NB4 (cell line): ENCODE data around the gene ACVR1.
"Not testable (repeated sequence)": the region's sequence is repeated elsewhere in the genome, so short reads cannot be mapped to it uniquely, and the experiment has no call there.

Source experiments
- DNase-seq: peaks from one replicate; pipeline ENCODE4 v3.0.0; 2010; ENCODE audit warnings: low read depth
- H3K4me3 ChIP-seq: one replicate; pipeline ENCODE4 v1.5.1; 2011; ENCODE audit warnings: mild to moderate bottlenecking, low read depth, low read length, moderate library complexity
- MYC ChIP-seq: IDR thresholded peaks from 2 replicates; pipeline ENCODE4 v1.6.1; 2011; ENCODE audit warnings: low read depth, low read length
- POLR2A ChIP-seq: IDR thresholded peaks from 2 replicates; pipeline ENCODE4 v1.6.1; 2011; ENCODE audit warnings: mild to moderate bottlenecking; ENCODE audit not compliant: insufficient read length; ENCODE audit errors: extremely low read depth
- TF ChIP-seq, protein P1 (sequence below): IDR thresholded peaks from 2 replicates; pipeline ENCODE4 v1.6.1; 2011; ENCODE audit warnings: low read depth, low read length
- TF ChIP-seq, protein P2 (sequence below): IDR thresholded peaks from one replicate; pipeline ENCODE4 v1.5.1; 2012; ENCODE audit warnings: low read depth, low read length

The ACVR1 gene

DNA sequence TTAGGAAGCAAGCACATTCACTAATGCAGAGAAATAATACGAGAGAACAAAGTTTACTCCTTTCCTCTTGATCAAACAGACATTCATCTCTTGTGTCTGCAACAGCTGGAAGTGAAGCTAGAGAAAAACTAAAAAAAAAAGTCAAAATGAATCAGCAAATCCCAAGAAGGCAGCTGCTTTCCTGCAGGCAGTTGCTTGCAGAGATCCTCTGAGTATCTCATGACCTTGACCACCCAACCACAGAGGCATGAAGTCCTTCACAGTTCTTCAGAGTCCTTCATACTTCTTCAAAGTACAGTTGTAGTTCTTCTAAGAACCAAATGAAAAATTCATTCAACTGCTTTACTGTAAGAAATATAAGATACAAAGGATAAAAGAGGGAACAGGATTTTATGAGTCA lies 150.3 kb downstream of the ACVR1 start:
- no peak for DNase-seq
- H3K4me3 ChIP-seq = no peak overlapping the region
- TF ChIP-seq POLR2A = no peak
- TF ChIP-seq, protein P1, sequence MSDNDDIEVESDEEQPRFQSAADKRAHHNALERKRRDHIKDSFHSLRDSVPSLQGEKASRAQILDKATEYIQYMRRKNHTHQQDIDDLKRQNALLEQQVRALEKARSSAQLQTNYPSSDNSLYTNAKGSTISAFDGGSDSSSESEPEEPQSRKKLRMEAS = no peak

GRCh38 chr2:157722580-157723234 lies 153.4 kb downstream of the ACVR1 start:
- TF ChIP-seq, protein P2, sequence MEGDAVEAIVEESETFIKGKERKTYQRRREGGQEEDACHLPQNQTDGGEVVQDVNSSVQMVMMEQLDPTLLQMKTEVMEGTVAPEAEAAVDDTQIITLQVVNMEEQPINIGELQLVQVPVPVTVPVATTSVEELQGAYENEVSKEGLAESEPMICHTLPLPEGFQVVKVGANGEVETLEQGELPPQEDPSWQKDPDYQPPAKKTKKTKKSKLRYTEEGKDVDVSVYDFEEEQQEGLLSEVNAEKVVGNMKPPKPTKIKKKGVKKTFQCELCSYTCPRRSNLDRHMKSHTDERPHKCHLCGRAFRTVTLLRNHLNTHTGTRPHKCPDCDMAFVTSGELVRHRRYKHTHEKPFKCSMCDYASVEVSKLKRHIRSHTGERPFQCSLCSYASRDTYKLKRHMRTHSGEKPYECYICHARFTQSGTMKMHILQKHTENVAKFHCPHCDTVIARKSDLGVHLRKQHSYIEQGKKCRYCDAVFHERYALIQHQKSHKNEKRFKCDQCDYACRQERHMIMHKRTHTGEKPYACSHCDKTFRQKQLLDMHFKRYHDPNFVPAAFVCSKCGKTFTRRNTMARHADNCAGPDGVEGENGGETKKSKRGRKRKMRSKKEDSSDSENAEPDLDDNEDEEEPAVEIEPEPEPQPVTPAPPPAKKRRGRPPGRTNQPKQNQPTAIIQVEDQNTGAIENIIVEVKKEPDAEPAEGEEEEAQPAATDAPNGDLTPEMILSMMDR = no peak
- TF ChIP-seq POLR2A (no peak), MYC (no peak)
- TF ChIP-seq, protein P1 = no peak
- no peak for DNase-seq

GRCh38 chr2:157720504-157720903 lies 155.6 kb downstream of the ACVR1 start:
- DNase-seq = no peak
- TF ChIP-seq POLR2A (no peak), MYC (no peak)
- TF ChIP-seq, protein P1 = no peak
- TF ChIP-seq, protein P2 = no peak
- no peak overlapping the region for H3K4me3 ChIP-seq

More at GRCh38 chr2:157722580-157723234, 153.4 kb downstream of the ACVR1 start:
- no peak overlapping the region for H3K4me3 ChIP-seq

DNA sequence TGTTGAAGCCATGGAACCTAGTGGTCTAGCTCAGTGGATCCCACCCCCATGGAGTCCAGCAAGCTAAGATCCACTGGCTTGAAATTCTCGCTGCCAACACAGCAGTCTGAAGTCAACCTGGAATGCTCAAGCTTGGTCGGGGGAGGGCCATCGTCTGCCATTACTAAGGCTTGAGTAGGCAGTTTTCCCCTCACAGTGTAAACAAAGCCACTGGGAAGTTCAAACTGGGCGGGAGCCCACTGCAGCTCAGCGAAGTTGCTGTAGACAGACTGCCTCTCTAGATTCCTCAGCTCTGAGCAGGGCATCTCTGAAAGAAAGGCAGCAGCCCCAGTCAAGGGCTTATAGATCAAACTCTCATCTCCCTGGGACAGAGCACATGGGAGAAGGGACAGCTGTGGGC lies 171.5 kb downstream of the ACVR1 start:
- not testable (repeated sequence) for DNase-seq, H3K4me3 ChIP-seq

DNA sequence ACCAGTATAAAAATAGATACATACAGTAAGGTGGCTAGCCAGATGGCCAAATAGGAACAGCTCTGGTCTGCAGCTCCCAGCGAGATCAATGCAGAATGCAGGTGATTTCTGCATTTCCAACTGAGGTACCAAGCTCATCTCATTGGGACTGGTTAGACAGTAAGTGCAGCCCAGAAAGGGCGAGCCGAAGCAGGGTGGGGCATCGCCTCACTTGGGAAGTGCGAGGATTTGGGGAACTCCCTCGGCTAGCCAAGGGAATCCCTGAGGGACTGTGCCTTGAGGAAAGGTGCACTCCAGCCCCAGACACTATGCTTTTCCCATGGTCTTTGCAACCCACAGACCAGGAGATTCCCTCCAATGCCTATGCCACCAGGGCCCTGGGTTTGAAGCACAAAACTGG lies 172.0 kb downstream of the ACVR1 start:
- not testable (repeated sequence) for H3K4me3 ChIP-seq, DNase-seq

- TF ChIP-seq MYC (no peak), POLR2A (no peak)
- TF ChIP-seq, protein P1 = no peak
- TF ChIP-seq, protein P2 = no peak
- no peak overlapping the region for H3K4me3 ChIP-seq
These were observed 176.3 kb downstream of the ACVR1 start for GRCh38 chr2:157699806-157700205.

DNA sequence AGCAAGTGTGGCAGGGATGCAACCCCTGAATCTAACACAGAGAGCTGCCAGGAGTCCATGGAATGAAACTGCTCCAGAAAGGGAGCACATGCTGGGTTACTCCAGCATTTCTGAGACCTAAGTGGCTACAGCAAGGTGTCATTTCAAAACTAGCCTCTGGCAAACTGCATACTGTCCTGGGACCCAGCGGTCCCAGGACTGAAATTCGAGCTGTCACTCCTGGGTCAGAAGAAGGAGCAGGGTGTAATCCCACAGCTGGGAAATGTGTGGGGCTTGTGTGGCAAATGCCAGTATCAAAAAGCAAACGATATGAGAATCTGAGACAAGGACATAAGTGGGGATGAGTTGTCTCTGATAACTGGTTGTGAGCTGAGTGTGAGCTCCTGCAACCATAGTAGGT lies 177.1 kb downstream of the ACVR1 start:
- DNase-seq = no peak
- no peak overlapping the region for H3K4me3 ChIP-seq
- no peak for TF ChIP-seq MYC

More at GRCh38 chr2:157699806-157700205, 176.3 kb downstream of the ACVR1 start:
- no peak for DNase-seq

DNA sequence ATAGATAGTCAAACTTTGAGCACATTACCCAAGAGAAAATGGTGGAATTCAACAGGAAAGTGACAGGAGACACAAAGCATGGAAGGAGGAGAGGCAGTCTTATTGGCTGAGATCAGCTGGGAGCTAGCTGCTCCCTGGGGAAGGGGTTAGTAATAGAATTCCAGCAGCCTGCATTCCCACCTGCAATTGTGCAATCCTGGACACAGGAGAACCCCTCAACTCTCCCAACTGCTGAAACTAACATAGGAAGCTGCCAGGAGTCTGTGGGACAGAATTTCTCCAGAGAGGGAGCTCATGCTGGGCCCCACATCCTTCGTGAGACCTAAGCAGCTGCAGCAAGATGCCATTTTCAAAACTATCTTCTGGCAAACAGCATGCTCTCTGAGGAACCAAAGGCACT lies 177.7 kb downstream of the ACVR1 start:
- no peak for DNase-seq
- no peak for TF ChIP-seq POLR2A

DNA sequence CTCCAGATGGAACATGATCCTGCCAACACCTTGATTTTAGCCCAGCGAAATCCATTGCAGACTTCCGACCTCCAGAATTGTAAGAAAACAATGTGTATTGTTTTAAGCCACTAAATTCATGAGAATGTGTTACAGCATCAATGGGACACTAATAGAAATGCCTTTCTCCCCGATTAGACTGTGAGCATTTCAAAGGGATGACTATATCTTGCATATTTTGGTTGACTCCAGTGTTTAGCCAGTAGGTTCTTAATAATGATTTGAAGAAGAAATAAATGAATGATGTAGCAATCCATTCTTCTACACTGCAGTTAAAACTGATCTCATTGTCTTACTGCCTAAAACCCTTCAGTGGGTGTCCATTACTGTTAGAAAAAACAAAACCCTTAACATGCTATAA lies 180.1 kb downstream of the ACVR1 start:
- TF ChIP-seq POLR2A (no peak), MYC (no peak)
- TF ChIP-seq, protein P1 = no peak
- TF ChIP-seq, protein P2 = no peak
- no peak overlapping the region for H3K4me3 ChIP-seq
- DNase-seq = no peak

More for the DNA sequence above, 177.7 kb downstream of the ACVR1 start:
- H3K4me3 ChIP-seq = no peak overlapping the region
